CD4-positive, CD25-positive, alpha-beta regulatory T cell (primary cell): Measurements from ENCODE around the gene ATP8A1. TPM values are rescaled to one million over a fixed set of nuclear protein-coding genes. Genes with fewer than 3 reads are reported as not detected.
"Not testable (repeated sequence)": the region's sequence is repeated elsewhere in the genome, so short reads cannot be mapped to it uniquely, and the experiment has no call there.

ENCODE experiments used
- ATAC-seq, 2 donors: fragments of 150-1000 bp; cut with Tn5 transposase; one replicate each; pipeline ENCODE4 v1.10.0; 2021; ENCODE audit warnings: low read depth in 2 of 2, moderate number of reproducible peaks in 2 of 2, moderate library complexity in 1 of 2
- DNase-seq, 3 donors: peaks; one replicate each; pipeline versions ENCODE4 v3.0.0 to v3.0.0-alpha.2; 2012 to 2022; ENCODE audit warnings: mixed read lengths in 1 of 3
- H3K27ac ChIP-seq: one replicate; pipeline ENCODE4 v1.7.0; 2013; ENCODE audit warnings: mild to moderate bottlenecking, low read length; ENCODE audit not compliant: insufficient read depth, poor library complexity, severe bottlenecking
- H3K27me3 ChIP-seq: one replicate; pipeline ENCODE4 v1.7.0; 2013; ENCODE audit warnings: low read length; ENCODE audit not compliant: control insufficient read depth, insufficient read depth
- H3K36me3 ChIP-seq: one replicate; pipeline ENCODE4 v1.7.0; 2013; ENCODE audit warnings: mild to moderate bottlenecking, low read length, moderate library complexity; ENCODE audit not compliant: control insufficient read depth, insufficient read depth
- H3K4me1 ChIP-seq: 2 replicates; pipeline ENCODE4 v1.7.0; 2013; ENCODE audit warnings: mild to moderate bottlenecking, low read length; ENCODE audit not compliant: insufficient read depth, control insufficient read depth, poor library complexity, severe bottlenecking
- H3K4me3 ChIP-seq: one replicate; pipeline ENCODE4 v1.7.0; 2013; ENCODE audit warnings: low read depth, mild to moderate bottlenecking, low read length, moderate library complexity
- H3K9me3 ChIP-seq, 2 experiments: 1 replicate in 1 of 2; 2 replicates in 1 of 2; pipeline ENCODE4 v1.7.0; 2013; ENCODE audit warnings: low read length in 2 of 2, mild to moderate bottlenecking in 1 of 2, moderate library complexity in 1 of 2; ENCODE audit not compliant: control insufficient read depth in 2 of 2
- H3K27ac Mint-ChIP-seq, 3 donors: one replicate each; pipeline ENCODE4 v1.8.0; 2020 to 2022; ENCODE audit warnings: mild to moderate bottlenecking in 3 of 3, mixed read lengths in 3 of 3, moderate library complexity in 2 of 3
- H3K27me3 Mint-ChIP-seq: one replicate; pipeline ENCODE4 v1.8.0; 2022; ENCODE audit warnings: mild to moderate bottlenecking, mixed read lengths
- H3K36me3 Mint-ChIP-seq: one replicate; pipeline ENCODE4 v1.8.0; 2020; ENCODE audit warnings: mixed read lengths
- H3K4me1 Mint-ChIP-seq, 4 donors: one replicate each; pipeline ENCODE4 v1.8.0; 2020 to 2022; ENCODE audit warnings: mixed read lengths in 4 of 4, mild to moderate bottlenecking in 1 of 4
- H3K4me3 Mint-ChIP-seq, 4 donors: one replicate each; pipeline ENCODE4 v1.8.0; 2020 to 2022; ENCODE audit warnings: mild to moderate bottlenecking in 4 of 4, mixed read lengths in 4 of 4, moderate library complexity in 3 of 4
- H3K9me3 Mint-ChIP-seq, 7 donors: one replicate each; pipeline ENCODE4 v1.8.0; 2020 to 2022; ENCODE audit warnings: mixed read lengths in 7 of 7, mild to moderate bottlenecking in 3 of 7, moderate library complexity in 2 of 7
- polyA plus RNA-seq, 4 donors: library from polyadenylated mRNA; unstranded; fragments of 300-500 nt; fragmentation: Illumina TruSeq; gene quantifications; one replicate each; pipeline ENCODE4 v1.2.3, GENCODE V29; 2021
- total RNA-seq: library from RNA; stranded (reverse); gene quantifications from one replicate; pipeline ENCODE4 v1.2.3, GENCODE V29; 2022

Gene ATP8A1
- total and polyA plus RNA-seq, 5 donors from 2014 or later: 6.3 to 49.9 (median 8.1) TPM

- no peak overlapping the region for H3K27ac Mint-ChIP-seq
- H3K27me3 Mint-ChIP-seq: no peaks in the 10 kb centered on the region
Measured at GRCh38 chr4:42473071-42473684, 183.7 kb downstream of the ATP8A1 start.

GRCh38 chr4:42471896-42472295 is 185.0 kb downstream of the ATP8A1 start:
- no peak overlapping the region for H3K27ac Mint-ChIP-seq
- Histone ChIP-seq H3K27me3 (no peaks in the 10 kb centered on the region), H3K4me3 (no peak overlapping the region), H3K36me3 (no peaks in the 10 kb centered on the region), H3K4me1 (no peaks in the 10 kb centered on the region), H3K27ac (no peak overlapping the region), H3K9me3 (no peaks in the 10 kb centered on the region)
- no peaks in the 10 kb centered on the region for H3K4me1 Mint-ChIP-seq
- H3K4me3 Mint-ChIP-seq: no peak overlapping the region
- DNase-seq: no peak
- H3K27me3 Mint-ChIP-seq: no peaks in the 10 kb centered on the region
- H3K36me3 Mint-ChIP-seq: peaks cover 24% of the 10 kb centered on the region
- H3K9me3 Mint-ChIP-seq: no peaks in the 10 kb centered on the region
- ATAC-seq: no peak

More at GRCh38 chr4:42473071-42473684, 183.7 kb downstream of the ATP8A1 start:
- Histone ChIP-seq H3K36me3 (no peaks in the 10 kb centered on the region), H3K4me3 (no peak overlapping the region), H3K27me3 (no peaks in the 10 kb centered on the region), H3K4me1 (no peaks in the 10 kb centered on the region), H3K9me3 (no peaks in the 10 kb centered on the region), H3K27ac (no peak overlapping the region)
- Mint-ChIP-seq H3K4me1 (no peaks in the 10 kb centered on the region), H3K9me3 (no peaks in the 10 kb centered on the region), H3K4me3 (no peak overlapping the region), H3K36me3 (peaks cover 24% of the 10 kb centered on the region)
- no peak for ATAC-seq
- no peak for DNase-seq

GRCh38 chr4:42470023-42470422 is 186.9 kb downstream of the ATP8A1 start:
- ATAC-seq (no peak), DNase-seq (no peak)
- Mint-ChIP-seq H3K4me3 (no peak overlapping the region), H3K9me3 (no peaks in the 10 kb centered on the region), H3K4me1 (no peaks in the 10 kb centered on the region), H3K36me3 (peaks cover 28% of the 10 kb centered on the region), H3K27me3 (no peaks in the 10 kb centered on the region), H3K27ac (no peak overlapping the region)
- Histone ChIP-seq H3K27ac (no peak overlapping the region), H3K4me1 (no peaks in the 10 kb centered on the region), H3K27me3 (no peaks in the 10 kb centered on the region), H3K9me3 (no peaks in the 10 kb centered on the region), H3K4me3 (no peak overlapping the region), H3K36me3 (no peaks in the 10 kb centered on the region)

GRCh38 chr4:42467777-42468176 is 189.1 kb downstream of the ATP8A1 start:
- not testable (repeated sequence) for H3K4me3 ChIP-seq, H3K4me1 ChIP-seq, H3K4me3 Mint-ChIP-seq, H3K27me3 ChIP-seq, H3K9me3 Mint-ChIP-seq, ATAC-seq, DNase-seq, H3K27me3 Mint-ChIP-seq, H3K9me3 ChIP-seq, H3K4me1 Mint-ChIP-seq, H3K27ac ChIP-seq
- H3K36me3 Mint-ChIP-seq: peaks cover 40% of the 10 kb centered on the region
- peaks cover 17% of the 10 kb centered on the region for H3K36me3 ChIP-seq
- peak overlapping the region in 1 of 3 donors; percentile 23 for H3K27ac Mint-ChIP-seq

GRCh38 chr4:42466273-42466844 is 190.5 kb downstream of the ATP8A1 start:
- H3K27me3 ChIP-seq: no peaks in the 10 kb centered on the region
- peaks cover 46% of the 10 kb centered on the region for H3K36me3 Mint-ChIP-seq
- H3K4me1 ChIP-seq: no peaks in the 10 kb centered on the region
- no peak overlapping the region for H3K27ac Mint-ChIP-seq
- H3K4me3 Mint-ChIP-seq: no peak overlapping the region
- ATAC-seq (no peak), DNase-seq (no peak)
- no peaks in the 10 kb centered on the region for H3K27me3 Mint-ChIP-seq
- no peaks in the 10 kb centered on the region for H3K9me3 ChIP-seq
- peaks cover 26% of the 10 kb centered on the region for H3K36me3 ChIP-seq
- H3K27ac ChIP-seq: no peak overlapping the region
- peaks cover 0 to 4% (median 0%) of the 10 kb centered on the region in 7 donors for H3K9me3 Mint-ChIP-seq
- H3K4me3 ChIP-seq: no peak overlapping the region
- peaks cover 0 to 6% (median 3%) of the 10 kb centered on the region in 4 donors for H3K4me1 Mint-ChIP-seq

DNA sequence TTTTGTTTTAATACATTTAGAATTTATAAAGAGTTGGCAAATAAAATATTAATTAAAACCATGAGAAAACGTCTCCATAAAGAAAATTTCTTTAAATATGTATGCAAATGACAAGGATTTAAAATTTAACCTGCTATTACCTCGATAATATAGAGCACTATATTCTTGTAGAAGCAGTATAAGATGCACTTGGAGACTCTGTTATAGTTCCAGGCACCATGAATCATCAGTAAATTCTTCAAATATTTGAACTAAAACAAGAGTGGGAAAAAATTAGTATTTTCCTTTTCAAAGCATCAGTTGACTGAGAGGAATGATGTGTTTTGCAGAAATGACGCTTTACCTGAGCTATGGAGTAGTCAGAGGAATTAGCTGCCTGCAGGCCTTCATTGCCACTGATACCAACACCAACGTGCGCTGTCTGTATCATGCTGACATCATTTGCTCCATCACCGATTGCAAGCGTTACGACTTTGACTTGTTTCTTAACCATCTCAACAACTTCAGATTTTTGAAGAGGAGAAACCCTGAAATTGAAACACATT is 192.3 kb downstream of the ATP8A1 start:
- no peak overlapping the region for H3K4me3 ChIP-seq
- DNase-seq: no peak
- Mint-ChIP-seq H3K4me3 (no peak overlapping the region), H3K27ac (no peak overlapping the region), H3K4me1 (peaks cover 0 to 8% (median 3%) of the 10 kb centered on the region in 4 donors), H3K36me3 (peaks cover 51% of the 10 kb centered on the region), H3K9me3 (peaks cover 0 to 4% (median 0%) of the 10 kb centered on the region in 7 donors), H3K27me3 (no peaks in the 10 kb centered on the region)
- H3K36me3 ChIP-seq: peaks cover 26% of the 10 kb centered on the region
- no peaks in the 10 kb centered on the region for H3K27me3 ChIP-seq
- no peak for ATAC-seq
- no peak overlapping the region for H3K27ac ChIP-seq
- no peaks in the 10 kb centered on the region for H3K4me1 ChIP-seq
- H3K9me3 ChIP-seq: no peaks in the 10 kb centered on the region

DNA sequence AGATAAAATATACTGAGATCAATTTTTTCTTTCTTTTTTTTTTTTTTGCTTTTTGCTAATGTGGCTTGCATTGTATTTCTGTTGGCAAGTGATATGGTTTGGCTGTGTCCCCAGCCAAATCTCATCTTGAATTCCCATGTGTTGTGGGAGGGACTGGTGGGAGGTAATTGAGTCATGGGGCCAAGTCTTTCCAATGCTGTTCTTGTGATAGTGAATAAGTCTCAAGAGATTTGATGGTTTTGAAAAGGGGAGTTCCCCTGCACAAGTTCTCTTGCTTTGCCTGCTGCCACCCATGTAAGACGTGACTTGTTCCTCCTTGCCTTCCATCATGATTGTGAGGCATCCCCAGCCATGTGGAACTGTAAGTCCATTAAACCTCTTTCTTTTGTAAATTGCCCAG is 195.7 kb downstream of the ATP8A1 start:
- not testable (repeated sequence) for H3K4me3 Mint-ChIP-seq, H3K27me3 ChIP-seq, H3K4me1 ChIP-seq, H3K27me3 Mint-ChIP-seq, DNase-seq, H3K9me3 ChIP-seq, H3K9me3 Mint-ChIP-seq, H3K27ac ChIP-seq, ATAC-seq, H3K4me3 ChIP-seq, H3K4me1 Mint-ChIP-seq
- H3K36me3 ChIP-seq: peaks cover 29% of the 10 kb centered on the region
- peak overlapping the region in 1 of 3 donors; percentile 4 for H3K27ac Mint-ChIP-seq
- peaks cover 49% of the 10 kb centered on the region for H3K36me3 Mint-ChIP-seq

DNA sequence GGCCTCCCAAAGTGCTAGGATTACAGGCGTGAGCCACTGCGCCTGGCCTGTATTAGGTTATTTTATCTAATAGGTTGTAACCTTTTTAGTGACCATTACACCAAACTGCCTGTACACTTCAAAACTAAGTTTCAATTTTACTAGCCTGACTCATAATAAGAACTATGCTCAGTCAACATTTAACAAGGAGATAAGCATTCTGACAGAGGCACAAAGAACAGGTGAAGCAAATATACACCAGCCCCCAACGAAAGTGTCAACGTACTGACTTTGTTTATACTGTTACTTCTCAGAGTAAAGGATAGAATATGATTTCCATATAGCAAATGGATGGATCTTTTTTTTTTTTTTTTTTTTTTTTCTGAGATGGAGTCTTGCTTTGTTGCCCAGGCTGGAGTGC is 196.9 kb downstream of the ATP8A1 start:
- H3K9me3 ChIP-seq: no peaks in the 10 kb centered on the region
- DNase-seq: peak in 1 of 3 donors; percentile 17
- no peak overlapping the region for H3K27ac ChIP-seq
- Mint-ChIP-seq H3K36me3 (peaks cover 45% of the 10 kb centered on the region), H3K9me3 (peaks cover 0 to 4% (median 0%) of the 10 kb centered on the region in 7 donors), H3K4me3 (no peak overlapping the region), H3K27me3 (no peaks in the 10 kb centered on the region), H3K27ac (no peak overlapping the region), H3K4me1 (peaks cover 0 to 8% (median 3%) of the 10 kb centered on the region in 4 donors)
- peaks cover 33% of the 10 kb centered on the region for H3K36me3 ChIP-seq
- no peaks in the 10 kb centered on the region for H3K27me3 ChIP-seq
- ATAC-seq: no peak
- no peaks in the 10 kb centered on the region for H3K4me1 ChIP-seq
- H3K4me3 ChIP-seq: no peak overlapping the region
